Islet of Langerhans (tissue), 1 donor: Measurements from ENCODE around the gene DACH1.
"Not testable (repeated sequence)": the region's sequence is repeated elsewhere in the genome, so short reads cannot be mapped to it uniquely, and the experiment has no call there.

ENCODE experiments used
- FAIRE-seq: peaks from one replicate; lab custom pipeline; 2011; peaks lifted over from hg19 to GRCh38; lab: Jason Lieb, UNC

DACH1 gene

GRCh38 chr13:71828564-71828963, 38.4 kb downstream of the DACH1 start:
- no peak for FAIRE-seq

- FAIRE-seq, result no peak
These were observed 38.9 kb downstream of the DACH1 start for GRCh38 chr13:71828117-71828516.

- FAIRE-seq, result no peak
These were observed 39.8 kb downstream of the DACH1 start for GRCh38 chr13:71827241-71827640.

- FAIRE-seq, result no peak
These were observed 46.3 kb downstream of the DACH1 start for GRCh38 chr13:71820699-71821098.

GRCh38 chr13:71817335-71817734, 49.7 kb downstream of the DACH1 start:
- no peak for FAIRE-seq

- FAIRE-seq, result no peak
These were observed 52.1 kb downstream of the DACH1 start for GRCh38 chr13:71814806-71815360.

- no peak for FAIRE-seq
These were observed 53.8 kb downstream of the DACH1 start for GRCh38 chr13:71813187-71813586.

- FAIRE-seq, result no peak
These were observed 55.7 kb downstream of the DACH1 start for GRCh38 chr13:71811344-71811743.

- peak; percentile 66 for FAIRE-seq
These were observed 58.3 kb downstream of the DACH1 start for GRCh38 chr13:71808708-71809107.

- FAIRE-seq, result peak; percentile 24
These were observed 60.1 kb downstream of the DACH1 start for GRCh38 chr13:71806886-71807285.

- peak; percentile 51 for FAIRE-seq
These were observed 63.9 kb downstream of the DACH1 start for GRCh38 chr13:71803066-71803465.

GRCh38 chr13:71801781-71802180, 65.2 kb downstream of the DACH1 start:
- peak; percentile 100 for FAIRE-seq

- FAIRE-seq, result no peak
These were observed 65.7 kb downstream of the DACH1 start for GRCh38 chr13:71801165-71801760.

GRCh38 chr13:71799324-71799723, 67.7 kb downstream of the DACH1 start:
- no peak for FAIRE-seq

- no peak for FAIRE-seq
These were observed 68.3 kb downstream of the DACH1 start for GRCh38 chr13:71798707-71799106.

- peak; percentile 76 for FAIRE-seq
These were observed 69.5 kb downstream of the DACH1 start for GRCh38 chr13:71797517-71797916.

- peak; percentile 88 for FAIRE-seq
These were observed 77.2 kb downstream of the DACH1 start for GRCh38 chr13:71789693-71790329.

GRCh38 chr13:71789037-71789436, 78.0 kb downstream of the DACH1 start:
- FAIRE-seq, result no peak

- no peak for FAIRE-seq
These were observed 79.6 kb downstream of the DACH1 start for GRCh38 chr13:71787414-71787813.

GRCh38 chr13:71786875-71787274, 80.1 kb downstream of the DACH1 start:
- FAIRE-seq, result peak; percentile 85

- FAIRE-seq, result no peak
These were observed 81.6 kb downstream of the DACH1 start for GRCh38 chr13:71785361-71785760.

- no peak for FAIRE-seq
These were observed 86.5 kb downstream of the DACH1 start for GRCh38 chr13:71780546-71780945.

GRCh38 chr13:71778998-71779397, 88.0 kb downstream of the DACH1 start:
- not testable (repeated sequence) for FAIRE-seq

GRCh38 chr13:71775966-71776365, 91.0 kb downstream of the DACH1 start:
- no peak for FAIRE-seq
